Activated T-cell treated with anti-CD3 and anti-CD28 coated beads, Interleukin-2, amount 50 U/mL, for 24 hours (primary cell): ENCODE results near the gene SUSD1.

Experiments
- DNase-seq: peaks from one replicate; pipeline ENCODE4 v3.0.0-alpha.2; 2020
- H3K27ac Mint-ChIP-seq: 2 replicates; pipeline ENCODE4 v1.8.0; 2020; ENCODE audit warnings: mild to moderate bottlenecking, mixed read lengths
- H3K27me3 Mint-ChIP-seq: 2 replicates; pipeline ENCODE4 v1.8.0; 2020; ENCODE audit warnings: mixed read lengths
- H3K36me3 Mint-ChIP-seq: 2 replicates; pipeline ENCODE4 v1.8.0; 2020; ENCODE audit warnings: low read depth, mixed read lengths
- H3K4me1 Mint-ChIP-seq: 2 replicates; pipeline ENCODE4 v1.8.0; 2020; ENCODE audit warnings: low read depth, mixed read lengths
- H3K4me3 Mint-ChIP-seq: 2 replicates; pipeline ENCODE4 v1.8.0; 2020; ENCODE audit warnings: mild to moderate bottlenecking, moderate library complexity, mixed read lengths
- H3K9me3 Mint-ChIP-seq: 2 replicates; pipeline ENCODE4 v1.8.0; 2020; ENCODE audit warnings: mixed read lengths

Gene SUSD1

DNA sequence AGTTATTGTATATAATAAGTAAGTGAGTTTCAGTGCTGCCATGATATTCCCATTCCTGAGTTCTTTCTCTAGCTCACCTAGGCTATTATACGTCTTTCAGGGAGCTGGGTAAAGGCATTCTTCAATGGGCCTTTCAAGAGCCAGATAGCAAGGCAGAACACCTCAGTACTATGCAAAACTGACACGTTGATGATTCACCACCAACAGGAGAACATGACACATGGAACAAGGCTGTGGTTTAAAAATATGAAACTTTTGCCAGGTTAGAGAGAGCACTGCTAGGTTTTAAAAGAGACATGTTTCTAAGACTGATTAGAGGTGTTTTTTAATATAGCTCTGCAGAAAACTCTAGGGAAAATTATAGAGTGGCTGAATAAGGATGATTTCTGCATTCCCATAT is 182.6 kb downstream of the SUSD1 start:
- no peak overlapping the region for H3K4me3 Mint-ChIP-seq
- peak overlapping the region; percentile 80 for H3K27ac Mint-ChIP-seq
- no peaks in the 10 kb centered on the region for H3K27me3 Mint-ChIP-seq
- H3K36me3 Mint-ChIP-seq = peaks cover 8% of the 10 kb centered on the region
- H3K4me1 Mint-ChIP-seq = peaks cover 42% of the 10 kb centered on the region
- peaks cover 5% of the 10 kb centered on the region for H3K9me3 Mint-ChIP-seq
- DNase-seq = no peak

DNA sequence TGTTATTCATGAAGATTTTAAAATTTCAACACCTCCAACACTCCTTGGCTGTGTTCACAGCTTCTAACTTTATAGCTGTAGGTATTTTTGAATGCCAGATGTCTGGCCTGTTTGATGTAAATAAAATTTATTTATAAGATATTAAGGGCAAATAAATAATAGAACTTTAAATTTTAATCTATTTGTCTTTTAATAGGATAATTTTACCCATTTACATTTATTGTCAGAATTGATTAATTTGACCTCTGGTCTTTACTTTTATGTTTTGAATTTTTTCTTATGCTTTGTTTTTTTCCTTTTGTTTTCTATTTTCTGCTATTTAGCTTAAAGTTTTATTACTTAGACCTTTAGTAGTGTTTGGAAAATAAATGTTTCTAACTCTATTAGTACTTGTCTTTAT is 183.9 kb downstream of the SUSD1 start:
- Mint-ChIP-seq H3K4me3 (no peak overlapping the region), H3K27ac (no peak overlapping the region), H3K4me1 (peaks cover 52% of the 10 kb centered on the region)

More for the DNA sequence above, 183.9 kb downstream of the SUSD1 start:
- no peaks in the 10 kb centered on the region for H3K27me3 Mint-ChIP-seq
- peaks cover 8% of the 10 kb centered on the region for H3K36me3 Mint-ChIP-seq
- no peak for DNase-seq
- H3K9me3 Mint-ChIP-seq = peaks cover 5% of the 10 kb centered on the region
